ENCODE data around the gene PRTFDC1.

DNA sequence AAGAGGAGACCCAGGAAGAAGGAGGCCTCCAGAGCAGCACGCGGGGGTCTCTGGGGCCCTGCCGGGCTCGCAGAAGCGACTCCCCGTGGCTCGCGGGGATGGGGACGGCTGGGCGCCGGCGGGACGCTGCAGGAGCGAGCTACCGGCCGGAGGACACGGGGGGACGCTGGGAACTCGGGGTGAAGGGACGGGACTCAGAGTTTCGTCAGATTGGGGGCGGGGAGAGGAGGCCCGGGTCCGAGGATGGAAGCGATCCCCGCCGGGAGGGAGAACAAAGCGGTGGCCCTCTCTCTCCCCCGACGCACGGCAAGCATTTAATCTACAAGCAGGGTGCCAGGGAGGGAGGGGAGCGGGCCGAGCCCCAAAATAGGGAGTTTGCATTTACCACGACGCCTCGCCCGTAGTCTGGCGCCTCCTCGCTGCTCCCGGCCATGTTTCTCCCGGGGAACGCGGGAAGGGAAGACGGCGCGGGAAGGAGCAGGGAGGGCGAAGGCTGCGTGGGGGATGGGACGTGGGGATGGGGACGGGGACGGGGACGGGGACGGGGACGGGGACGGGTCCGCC lies at the start of gene PRTFDC1:
- TF ChIP-seq, protein P1, sequence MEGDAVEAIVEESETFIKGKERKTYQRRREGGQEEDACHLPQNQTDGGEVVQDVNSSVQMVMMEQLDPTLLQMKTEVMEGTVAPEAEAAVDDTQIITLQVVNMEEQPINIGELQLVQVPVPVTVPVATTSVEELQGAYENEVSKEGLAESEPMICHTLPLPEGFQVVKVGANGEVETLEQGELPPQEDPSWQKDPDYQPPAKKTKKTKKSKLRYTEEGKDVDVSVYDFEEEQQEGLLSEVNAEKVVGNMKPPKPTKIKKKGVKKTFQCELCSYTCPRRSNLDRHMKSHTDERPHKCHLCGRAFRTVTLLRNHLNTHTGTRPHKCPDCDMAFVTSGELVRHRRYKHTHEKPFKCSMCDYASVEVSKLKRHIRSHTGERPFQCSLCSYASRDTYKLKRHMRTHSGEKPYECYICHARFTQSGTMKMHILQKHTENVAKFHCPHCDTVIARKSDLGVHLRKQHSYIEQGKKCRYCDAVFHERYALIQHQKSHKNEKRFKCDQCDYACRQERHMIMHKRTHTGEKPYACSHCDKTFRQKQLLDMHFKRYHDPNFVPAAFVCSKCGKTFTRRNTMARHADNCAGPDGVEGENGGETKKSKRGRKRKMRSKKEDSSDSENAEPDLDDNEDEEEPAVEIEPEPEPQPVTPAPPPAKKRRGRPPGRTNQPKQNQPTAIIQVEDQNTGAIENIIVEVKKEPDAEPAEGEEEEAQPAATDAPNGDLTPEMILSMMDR (IDR thresholded peaks at IDR 0.05; ENCODE audit: low read length) = no peak
- TF ChIP-seq EZH2phosphoT487 (IDR thresholded peaks at IDR 0.05; ENCODE audit: low read length) (no peak), EZH2 (optimal IDR thresholded peaks at IDR 0.05; ENCODE audit: low read depth, low read length) (no peak)
